Endothelial cell (in vitro differentiated cells): ENCODE results near the gene RCN2. TPM values are rescaled to one million over a fixed set of nuclear protein-coding genes. Genes with fewer than 3 reads are reported as not detected.

ENCODE experiments used
- DNase-seq: peaks from one replicate; pipeline ENCODE4 v3.0.0; 2021; ENCODE audit warnings: low spot score
- H3K27ac Mint-ChIP-seq: one replicate; pipeline ENCODE4 v1.8.0; 2021; ENCODE audit warnings: mixed read lengths, inconsistent platforms; ENCODE audit not compliant: unreplicated experiment
- H3K27me3 Mint-ChIP-seq: one replicate; pipeline ENCODE4 v1.8.0; 2021; ENCODE audit warnings: mild to moderate bottlenecking, moderate library complexity, mixed read lengths, inconsistent platforms; ENCODE audit not compliant: unreplicated experiment
- H3K36me3 Mint-ChIP-seq: one replicate; pipeline ENCODE4 v1.8.0; 2021; ENCODE audit warnings: mild to moderate bottlenecking, low read depth, mixed read lengths, inconsistent platforms; ENCODE audit not compliant: unreplicated experiment
- H3K4me1 Mint-ChIP-seq: one replicate; pipeline ENCODE4 v1.8.0; 2021; ENCODE audit warnings: mild to moderate bottlenecking, mixed read lengths, inconsistent platforms; ENCODE audit not compliant: unreplicated experiment
- H3K4me3 Mint-ChIP-seq: one replicate; pipeline ENCODE4 v1.8.0; 2021; ENCODE audit warnings: mild to moderate bottlenecking, mixed read lengths, inconsistent platforms; ENCODE audit not compliant: unreplicated experiment
- H3K9me3 Mint-ChIP-seq: one replicate; pipeline ENCODE4 v1.8.0; 2021; ENCODE audit warnings: mixed read lengths, inconsistent platforms; ENCODE audit not compliant: unreplicated experiment
- total RNA-seq: library from RNA; stranded (reverse); fragmentation: NEBNext Ultra II Directional; extraction: Animal tissue kit (Norgen Biotek cat#: 25700); gene quantifications from one replicate; pipeline ENCODE4 v1.2.1, GENCODE V29; 2021; ENCODE audit not compliant: unreplicated experiment
- TF ChIP-seq, protein P1 (sequence below): fragments of 200-600 bp; sonication (generic); IDR thresholded peaks from one replicate; pipeline ENCODE4 v1.5.0; 2021; ENCODE audit warnings: antibody characterized with exemption; ENCODE audit not compliant: unreplicated experiment

Gene RCN2
- total RNA-seq, 1 donor from 2014 or later = 76.1 TPM

DNA sequence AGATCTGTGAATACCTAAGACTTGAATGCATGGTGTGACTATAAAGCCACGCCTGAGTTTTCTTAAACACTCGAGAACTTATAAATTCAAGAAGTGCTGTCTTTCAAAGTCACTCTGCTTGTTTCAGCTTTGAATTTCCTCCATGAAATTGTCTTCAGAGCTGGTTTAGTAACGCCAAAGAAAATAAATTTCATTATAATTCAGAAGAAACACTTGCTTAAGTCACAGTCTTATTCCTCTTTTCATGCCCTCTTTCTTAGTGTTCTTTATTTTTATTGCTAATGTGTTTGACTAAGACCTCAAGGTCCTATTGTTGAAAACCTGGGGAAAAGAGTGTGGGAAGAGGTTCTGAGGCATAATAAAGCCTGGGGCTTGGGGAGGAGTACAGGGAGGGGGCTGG lies 3.3 kb upstream of the RCN2 start:
- Mint-ChIP-seq H3K27ac (no peak overlapping the region), H3K4me1 (peaks cover 11% of the 10 kb centered on the region), H3K27me3 (peaks cover 1% of the 10 kb centered on the region), H3K9me3 (no peaks in the 10 kb centered on the region), H3K4me3 (no peak overlapping the region), H3K36me3 (no peaks in the 10 kb centered on the region)
- TF ChIP-seq, protein P1, sequence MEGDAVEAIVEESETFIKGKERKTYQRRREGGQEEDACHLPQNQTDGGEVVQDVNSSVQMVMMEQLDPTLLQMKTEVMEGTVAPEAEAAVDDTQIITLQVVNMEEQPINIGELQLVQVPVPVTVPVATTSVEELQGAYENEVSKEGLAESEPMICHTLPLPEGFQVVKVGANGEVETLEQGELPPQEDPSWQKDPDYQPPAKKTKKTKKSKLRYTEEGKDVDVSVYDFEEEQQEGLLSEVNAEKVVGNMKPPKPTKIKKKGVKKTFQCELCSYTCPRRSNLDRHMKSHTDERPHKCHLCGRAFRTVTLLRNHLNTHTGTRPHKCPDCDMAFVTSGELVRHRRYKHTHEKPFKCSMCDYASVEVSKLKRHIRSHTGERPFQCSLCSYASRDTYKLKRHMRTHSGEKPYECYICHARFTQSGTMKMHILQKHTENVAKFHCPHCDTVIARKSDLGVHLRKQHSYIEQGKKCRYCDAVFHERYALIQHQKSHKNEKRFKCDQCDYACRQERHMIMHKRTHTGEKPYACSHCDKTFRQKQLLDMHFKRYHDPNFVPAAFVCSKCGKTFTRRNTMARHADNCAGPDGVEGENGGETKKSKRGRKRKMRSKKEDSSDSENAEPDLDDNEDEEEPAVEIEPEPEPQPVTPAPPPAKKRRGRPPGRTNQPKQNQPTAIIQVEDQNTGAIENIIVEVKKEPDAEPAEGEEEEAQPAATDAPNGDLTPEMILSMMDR = no peak
- no peak for DNase-seq

DNA sequence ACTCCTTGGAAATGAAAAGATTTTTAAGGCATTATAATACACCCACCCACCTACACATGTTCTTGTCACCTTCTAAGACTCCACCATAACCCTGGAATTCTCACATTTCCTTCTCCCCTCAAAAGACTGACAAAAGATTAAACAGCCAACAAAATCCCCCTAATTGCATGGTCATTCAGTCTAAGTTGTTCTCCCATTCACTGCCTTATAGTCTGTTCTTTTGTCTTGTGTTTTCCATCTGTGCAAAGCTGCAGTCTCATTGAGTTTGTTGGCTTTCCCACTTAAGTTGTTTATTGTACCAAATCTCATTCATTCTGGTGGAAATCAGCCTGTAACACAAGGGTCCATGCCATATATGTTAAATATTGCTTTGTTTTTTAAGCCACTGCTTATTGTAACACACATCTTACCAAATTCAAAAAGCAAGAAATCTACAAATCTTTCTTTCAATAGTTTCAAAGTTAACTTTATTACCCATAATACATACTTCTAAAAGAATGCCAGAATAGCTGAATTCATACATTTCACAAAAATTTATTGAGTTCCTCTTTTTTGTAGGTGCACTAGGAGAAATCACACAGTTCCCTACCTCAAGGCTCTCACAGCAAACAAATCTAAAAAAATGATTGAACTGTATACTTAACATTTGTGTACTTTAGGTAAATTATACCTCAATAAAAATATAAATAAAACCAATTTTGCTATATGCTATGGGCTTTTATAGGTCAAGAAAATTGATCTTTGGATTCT lies 2.4 kb upstream of the RCN2 start:
- TF ChIP-seq, protein P1 = no peak
- H3K27ac Mint-ChIP-seq = no peak overlapping the region
- peaks cover 11% of the 10 kb centered on the region for H3K4me1 Mint-ChIP-seq
- H3K36me3 Mint-ChIP-seq = no peaks in the 10 kb centered on the region
- H3K27me3 Mint-ChIP-seq = peaks cover 1% of the 10 kb centered on the region
- DNase-seq = no peak
- H3K9me3 Mint-ChIP-seq = no peaks in the 10 kb centered on the region
- no peak overlapping the region for H3K4me3 Mint-ChIP-seq

DNA sequence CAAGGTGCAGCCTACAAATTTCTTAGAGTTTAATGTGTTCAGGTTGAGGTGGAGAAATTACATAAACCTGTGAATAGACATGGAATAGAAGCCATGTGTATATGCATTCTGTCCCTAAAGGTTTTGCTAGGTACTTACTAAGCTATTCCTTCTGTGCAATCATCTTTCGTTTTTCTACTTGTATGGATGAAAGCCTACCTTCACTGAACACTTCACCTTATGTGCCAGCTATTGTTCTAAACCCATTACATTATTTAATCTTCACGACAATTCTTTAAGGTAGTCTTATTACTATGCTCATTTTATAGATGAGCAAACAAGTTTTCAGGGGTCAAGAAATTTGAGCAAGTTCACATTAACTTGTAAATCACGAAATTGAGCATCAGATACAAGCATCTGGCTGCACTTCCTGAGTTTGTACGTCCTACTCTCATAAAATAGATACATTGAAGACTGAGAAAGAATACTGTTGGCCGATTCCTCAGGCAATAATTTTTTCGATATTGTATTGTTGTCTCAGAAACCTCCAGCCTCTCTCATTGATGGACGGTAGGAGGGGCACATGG lies 635 bp upstream of the RCN2 start:
- DNase-seq = no peak
- H3K27me3 Mint-ChIP-seq = peaks cover 1% of the 10 kb centered on the region
- no peak overlapping the region for H3K27ac Mint-ChIP-seq
- TF ChIP-seq, protein P1 = no peak
- H3K4me3 Mint-ChIP-seq = peak overlapping the region; percentile 90
- no peaks in the 10 kb centered on the region for H3K9me3 Mint-ChIP-seq
- peaks cover 15% of the 10 kb centered on the region for H3K4me1 Mint-ChIP-seq
- peaks cover 6% of the 10 kb centered on the region for H3K36me3 Mint-ChIP-seq

DNA sequence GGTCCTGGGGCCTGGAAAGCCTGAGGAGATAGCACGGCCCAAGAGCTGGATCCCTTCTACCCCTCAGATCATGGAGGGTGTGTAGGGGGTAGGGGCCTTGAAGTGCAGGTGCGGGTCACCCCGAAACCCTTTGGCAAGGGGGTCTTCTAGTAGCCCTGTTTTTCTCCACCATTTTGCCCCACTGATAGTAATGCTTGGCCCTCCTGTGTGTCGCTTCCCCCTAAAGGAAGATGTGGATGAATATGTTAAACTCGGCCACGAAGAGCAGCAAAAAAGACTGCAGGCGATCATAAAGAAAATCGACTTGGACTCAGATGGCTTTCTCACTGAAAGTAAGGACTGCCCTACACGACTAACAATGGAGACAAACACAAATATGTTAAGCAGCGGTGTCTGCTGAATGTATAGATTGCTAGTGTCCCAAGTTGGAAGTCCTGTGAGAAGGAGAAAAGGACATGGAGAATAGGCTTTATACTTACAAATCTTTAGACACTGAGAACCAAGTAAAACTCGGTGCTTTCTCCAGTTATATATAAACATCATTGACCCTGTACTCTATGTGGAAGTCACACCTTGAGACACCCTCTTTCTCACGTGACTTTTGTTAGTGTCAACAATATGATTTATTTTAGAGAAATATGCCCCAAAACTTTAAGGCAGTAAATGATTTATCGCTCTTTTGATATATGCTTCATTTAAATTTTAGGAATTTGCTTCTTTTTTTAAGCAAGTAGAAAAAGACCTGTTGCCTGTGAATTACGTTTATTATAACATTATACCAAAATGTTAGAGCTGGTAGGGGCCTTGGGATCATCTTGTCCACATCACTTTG lies 802 bp downstream of the RCN2 start:
- peaks cover 15% of the 10 kb centered on the region for H3K4me1 Mint-ChIP-seq
- TF ChIP-seq, protein P1 = no peak
- no peaks in the 10 kb centered on the region for H3K9me3 Mint-ChIP-seq
- peaks cover 1% of the 10 kb centered on the region for H3K27me3 Mint-ChIP-seq
- no peak for DNase-seq
- H3K36me3 Mint-ChIP-seq = peaks cover 12% of the 10 kb centered on the region
- peak overlapping the region; percentile 21 for H3K27ac Mint-ChIP-seq
- H3K4me3 Mint-ChIP-seq = peak overlapping the region; percentile 95
